ENCODE data around the gene TMCC3.
"Not testable (repeated sequence)": the region's sequence is repeated elsewhere in the genome, so short reads cannot be mapped to it uniquely, and the experiment has no call there.

The TMCC3 gene, protein sequence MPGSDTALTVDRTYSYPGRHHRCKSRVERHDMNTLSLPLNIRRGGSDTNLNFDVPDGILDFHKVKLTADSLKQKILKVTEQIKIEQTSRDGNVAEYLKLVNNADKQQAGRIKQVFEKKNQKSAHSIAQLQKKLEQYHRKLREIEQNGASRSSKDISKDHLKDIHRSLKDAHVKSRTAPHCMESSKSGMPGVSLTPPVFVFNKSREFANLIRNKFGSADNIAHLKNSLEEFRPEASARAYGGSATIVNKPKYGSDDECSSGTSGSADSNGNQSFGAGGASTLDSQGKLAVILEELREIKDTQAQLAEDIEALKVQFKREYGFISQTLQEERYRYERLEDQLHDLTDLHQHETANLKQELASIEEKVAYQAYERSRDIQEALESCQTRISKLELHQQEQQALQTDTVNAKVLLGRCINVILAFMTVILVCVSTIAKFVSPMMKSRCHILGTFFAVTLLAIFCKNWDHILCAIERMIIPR

DNA sequence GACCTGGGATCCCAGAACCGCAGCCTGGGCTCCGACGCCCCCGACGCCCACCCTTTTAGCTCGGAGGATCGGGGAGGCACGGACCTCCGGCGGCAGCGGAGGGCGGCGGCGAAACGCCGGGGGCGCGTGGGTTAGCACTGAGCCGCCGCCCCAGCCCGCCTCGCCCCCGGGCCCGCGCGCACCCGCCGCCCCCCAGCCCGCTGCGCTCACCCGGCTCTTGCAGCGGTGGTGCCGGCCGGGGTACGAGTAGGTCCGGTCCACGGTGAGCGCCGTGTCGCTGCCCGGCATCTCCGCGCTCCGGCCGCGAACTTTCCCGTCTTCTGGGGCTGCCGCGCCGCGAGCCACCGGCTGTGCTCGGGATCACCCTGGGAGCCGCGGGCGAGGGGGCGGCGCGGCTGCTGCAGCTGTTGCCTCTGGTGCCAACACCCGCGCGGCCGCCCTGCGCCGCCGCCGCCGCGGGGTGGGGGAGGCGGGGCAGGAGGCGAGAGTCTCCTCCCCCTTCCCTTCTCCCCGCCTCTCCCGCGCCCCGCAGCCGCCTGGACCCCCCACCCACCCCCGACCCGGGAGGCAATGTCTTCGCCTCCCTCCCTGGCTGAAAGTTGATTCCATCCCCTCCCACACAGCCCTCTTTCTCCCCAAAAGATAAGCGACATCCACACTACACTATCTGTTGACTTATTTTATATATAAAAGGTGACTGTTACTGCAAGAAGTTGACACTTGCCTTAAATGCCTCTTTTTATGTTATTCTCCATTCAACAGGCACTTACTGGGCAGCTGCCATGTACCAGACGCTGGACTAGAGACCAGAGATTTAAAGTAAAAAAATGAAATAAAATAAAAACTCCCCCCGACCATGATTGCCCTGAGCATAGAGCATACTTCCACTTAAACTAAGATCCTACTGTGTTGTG, at the start of gene TMCC3:
Gene TMCC3 (minus strand): TSS at position 415 of the 914 bp plus-strand sequence. CDS start 127 bp downstream, at position 288.
- DNase-seq: peak in 1 of 2 experiments; percentile 54

DNA sequence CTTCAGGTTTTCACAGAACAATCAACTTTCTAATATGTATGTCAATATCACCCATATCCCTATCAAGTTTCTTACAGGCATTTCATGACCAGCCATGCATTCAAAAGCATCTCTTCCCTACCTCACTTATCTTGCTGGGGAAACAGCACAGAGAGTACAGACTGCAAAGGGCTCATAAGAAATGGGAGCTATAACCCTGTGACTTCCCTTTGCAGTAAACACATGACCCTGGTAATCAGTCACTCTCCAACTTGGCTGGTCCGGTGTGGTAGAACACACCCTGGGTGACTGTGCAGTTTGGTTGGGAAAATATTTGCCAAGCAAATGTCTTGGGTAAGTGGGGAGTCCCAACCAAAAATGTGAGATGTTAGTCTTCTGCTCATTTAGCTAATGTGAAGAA, 49.4 kb upstream of the TMCC3 start:
- no peak for DNase-seq

DNA sequence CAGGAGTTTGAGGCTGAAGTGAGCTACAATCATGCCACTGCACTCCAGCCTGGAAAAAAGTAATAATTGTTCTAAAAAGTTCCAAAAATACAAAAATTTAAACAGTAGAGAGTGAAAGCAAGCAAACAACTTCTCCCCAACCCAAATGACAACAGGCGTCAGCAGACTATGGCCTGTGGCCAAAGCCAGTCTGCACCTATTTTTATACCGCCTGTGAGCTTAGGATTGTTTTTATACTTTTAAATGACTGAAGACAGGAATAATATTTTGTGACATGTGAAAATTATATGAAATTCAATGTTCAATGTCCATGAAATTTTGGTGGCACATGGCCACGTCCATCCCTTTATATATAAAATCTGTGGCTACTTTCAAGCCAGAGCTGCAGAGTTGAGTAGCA, 48.2 kb upstream of the TMCC3 start:
- DNase-seq: no peak

DNA sequence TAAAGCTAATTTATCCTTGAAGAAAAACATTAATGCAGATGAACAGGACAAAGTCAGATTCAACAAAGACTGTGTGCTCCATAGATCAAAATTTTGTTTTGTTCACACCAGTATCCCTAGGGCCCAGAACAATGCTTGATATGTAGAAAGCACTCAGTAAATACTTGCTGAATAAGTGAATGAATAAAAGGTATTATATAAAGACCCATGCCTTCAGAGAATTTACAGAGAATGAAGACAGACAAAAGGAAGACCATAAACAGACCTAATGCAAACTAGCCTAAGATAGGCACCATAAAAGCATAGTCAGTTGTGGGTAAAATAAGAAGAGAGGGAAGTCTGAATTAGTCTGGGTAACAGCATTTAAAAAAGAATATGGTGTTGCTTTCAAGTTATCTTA, 47.3 kb upstream of the TMCC3 start:
- DNase-seq: no peak

DNA sequence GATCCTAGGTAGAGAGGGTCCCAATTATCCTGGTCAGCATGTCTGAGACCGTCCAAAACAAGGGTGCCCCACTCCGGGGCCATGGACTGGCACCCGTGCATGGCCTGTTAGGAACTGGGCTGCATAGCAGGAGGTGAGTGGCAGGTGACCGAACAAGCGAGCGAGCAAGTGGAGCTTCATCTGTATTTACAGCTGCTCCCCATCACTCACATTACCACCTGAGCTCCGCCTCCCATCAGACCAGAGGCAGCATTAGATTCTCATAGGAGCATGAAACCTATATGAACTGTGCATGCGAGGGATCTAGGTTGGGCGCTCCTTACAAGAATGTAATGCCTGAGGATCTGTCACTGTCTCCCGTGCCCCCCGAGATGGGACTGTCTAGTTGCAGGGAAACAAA, 44.4 kb upstream of the TMCC3 start:
- DNase-seq: no peak

DNA sequence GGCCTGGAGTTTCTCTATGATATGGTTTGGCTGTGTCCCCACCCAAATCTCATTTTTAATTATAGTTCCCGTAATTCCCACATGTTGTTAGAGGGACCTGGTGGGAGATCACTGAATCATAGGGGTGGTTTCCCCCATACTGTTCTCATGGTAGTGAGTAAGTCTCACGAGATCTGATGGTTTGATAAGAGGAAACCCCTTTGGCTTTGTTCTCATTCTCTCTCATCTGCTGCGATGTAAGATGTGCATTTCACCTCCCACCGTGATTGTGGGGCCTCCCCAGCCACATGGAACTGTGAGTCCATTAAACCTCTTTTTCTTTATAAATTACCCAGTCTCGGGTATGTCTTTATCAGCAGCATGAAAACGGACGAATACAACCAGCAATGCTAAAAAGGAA, 42.5 kb upstream of the TMCC3 start:
- DNase-seq: not testable (repeated sequence)

DNA sequence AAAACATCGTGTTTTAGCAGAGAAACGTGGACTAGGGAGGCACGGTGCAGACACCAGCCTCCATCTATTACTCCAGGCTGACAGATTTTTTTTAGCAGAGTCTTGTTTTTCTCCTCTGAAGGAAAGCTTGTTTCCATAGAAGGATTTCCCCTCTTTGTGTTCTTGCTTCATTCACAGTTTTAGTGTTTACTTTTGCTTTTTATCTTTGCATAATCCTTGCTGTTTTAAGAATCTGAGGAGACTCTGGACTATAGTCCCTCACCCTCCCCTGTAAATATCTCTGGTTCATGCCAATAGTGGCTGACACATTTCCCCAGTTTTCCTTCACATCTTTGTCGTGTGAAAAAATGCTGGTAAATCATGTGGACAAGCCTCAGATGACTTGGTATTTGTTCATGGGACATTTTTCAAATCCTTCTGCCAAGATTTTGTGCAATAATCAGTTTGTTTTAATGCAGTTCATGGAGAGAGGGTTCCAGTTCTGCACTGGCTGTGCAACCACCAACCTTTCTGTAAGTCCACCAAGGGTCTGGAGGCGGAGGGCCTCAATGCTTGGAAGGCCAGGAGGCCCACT, 39.9 kb upstream of the TMCC3 start:
- DNase-seq: no peak

DNA sequence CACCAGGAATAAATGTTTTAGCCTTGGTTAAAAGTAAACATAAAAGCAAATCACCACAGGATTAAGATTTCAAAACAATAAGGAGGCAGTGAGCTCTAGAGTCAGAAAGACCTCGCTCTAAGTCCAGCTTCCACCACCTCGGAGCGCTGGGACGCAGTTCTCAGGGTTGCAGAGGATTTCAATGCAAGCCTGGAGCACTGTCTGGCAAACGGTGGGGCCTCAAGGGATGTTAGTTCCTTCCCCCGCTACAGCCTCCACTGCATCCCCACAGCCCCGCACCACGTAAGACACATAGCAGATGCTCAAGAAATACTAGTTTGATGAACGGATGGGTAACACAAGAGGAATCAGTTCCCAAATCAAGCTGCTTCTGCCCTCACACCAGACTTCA, 39.3 kb upstream of the TMCC3 start:
- DNase-seq: no peak

DNA sequence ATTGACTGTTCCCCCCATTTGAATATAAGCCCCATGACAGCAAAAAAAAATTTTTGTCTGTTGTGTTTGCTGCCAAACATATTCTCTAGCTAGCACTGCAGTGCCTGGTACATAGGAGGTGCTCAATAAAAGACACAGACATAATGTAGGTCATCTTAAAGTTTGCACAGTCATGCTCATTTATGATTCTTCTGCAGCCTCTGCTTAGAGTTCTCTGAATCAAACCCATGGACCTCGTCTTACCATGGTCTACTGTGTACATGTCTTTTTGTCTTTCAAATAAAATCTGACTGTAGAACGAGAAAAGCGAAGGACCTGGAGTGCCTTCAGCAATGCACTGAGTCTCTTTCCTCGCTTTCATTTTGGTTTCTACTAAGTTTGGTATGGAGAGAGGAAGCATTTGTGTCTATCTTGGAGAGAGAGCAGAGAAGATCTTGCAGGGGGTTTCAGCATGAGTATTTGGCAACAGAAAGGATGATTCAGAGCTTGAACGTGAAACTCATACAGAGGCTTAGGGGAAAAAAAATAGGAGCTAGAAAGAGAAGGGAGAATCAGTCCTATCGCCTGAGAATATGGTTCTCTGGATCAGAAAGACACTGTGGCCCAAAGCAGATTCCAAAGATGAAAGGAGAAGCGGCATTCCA, 38.8 kb upstream of the TMCC3 start:
- DNase-seq: no peak

DNA sequence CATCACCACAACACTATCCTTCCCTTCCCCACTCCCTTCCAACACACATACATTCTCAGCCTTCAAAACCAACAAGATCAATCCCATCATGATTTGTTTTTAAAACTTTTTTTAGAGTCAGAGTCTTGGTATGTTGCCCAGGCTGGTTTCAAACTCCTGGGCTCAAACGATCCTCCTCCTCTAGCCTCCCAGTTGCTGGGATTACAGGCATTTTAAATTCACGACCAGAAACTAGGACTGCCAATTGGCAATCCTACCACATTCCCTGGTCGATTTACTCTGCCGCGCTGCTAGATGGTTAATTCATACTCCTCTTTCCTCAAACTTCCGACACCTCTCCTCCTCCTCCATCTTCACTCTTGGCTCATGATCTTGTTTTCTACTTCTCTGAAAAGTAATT, 37.5 kb upstream of the TMCC3 start:
- DNase-seq: no peak

DNA sequence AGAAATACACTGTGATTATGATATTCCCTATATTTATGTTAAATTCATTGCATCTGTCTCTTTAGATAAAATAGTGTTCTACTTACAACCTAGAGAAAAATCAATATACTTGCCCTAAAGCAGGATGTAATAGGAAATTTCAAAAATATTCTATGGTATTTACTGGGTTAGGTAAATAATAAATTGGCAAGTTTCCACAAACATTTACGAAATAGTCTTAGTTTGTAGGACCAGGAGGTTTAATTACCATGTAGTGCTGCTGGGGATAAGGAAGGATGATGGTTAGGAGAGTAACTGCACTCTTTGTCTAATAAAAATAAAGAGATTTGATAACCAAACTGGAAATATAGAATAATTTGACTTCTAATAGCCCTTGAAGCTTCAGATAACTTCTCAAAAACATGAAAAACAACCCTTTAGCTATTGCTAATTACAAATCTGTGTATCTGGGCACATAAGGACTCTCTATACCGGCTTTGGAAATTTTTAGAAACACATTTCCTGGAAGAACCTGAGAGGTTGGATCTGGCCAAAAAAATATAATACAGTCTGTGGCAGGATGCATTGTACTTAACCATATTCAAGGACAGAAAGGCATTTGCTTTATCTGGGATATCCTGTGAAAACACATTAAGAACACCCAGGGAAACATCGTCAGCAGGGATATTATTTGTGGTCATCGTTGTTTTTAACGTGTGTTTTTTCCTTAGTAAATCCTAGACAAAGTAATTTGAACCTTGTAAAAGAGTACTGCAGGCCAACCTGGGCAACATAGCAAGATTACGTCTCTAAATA, 36.7 kb upstream of the TMCC3 start:
- no peak for DNase-seq

DNA sequence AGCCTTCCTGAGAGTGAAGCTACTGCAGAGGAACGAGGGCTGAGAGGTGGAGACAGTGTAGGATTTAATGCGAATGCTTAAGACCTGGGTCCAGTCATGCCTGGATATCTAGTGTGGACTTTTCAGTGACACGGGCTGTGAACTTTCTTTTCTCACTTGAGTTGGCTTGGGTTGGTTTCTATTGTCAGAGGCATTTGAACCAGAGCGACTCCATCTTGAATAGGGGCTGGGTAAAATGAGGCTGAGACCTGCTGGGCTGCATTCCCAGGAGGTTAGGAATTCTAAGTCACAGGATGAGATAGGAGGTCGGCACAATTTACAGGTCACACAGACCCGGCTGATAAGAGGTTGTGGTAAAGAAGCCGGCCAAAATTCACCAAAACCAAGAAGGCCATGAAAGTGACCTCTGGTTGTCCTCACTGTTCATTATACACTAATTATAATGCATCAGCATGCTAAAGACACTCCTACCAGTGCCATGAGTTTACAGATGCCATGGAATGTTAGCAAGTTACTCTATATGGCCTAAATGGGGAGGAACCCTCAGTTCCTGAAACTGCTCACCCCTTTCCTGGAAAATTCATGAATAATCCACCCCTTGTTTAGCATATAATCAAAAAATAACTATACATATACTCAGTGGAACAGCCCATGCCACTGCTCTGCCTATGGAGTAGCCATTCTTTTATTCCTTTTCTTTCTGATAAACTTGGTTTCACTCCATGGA, 34.2 kb upstream of the TMCC3 start:
- no peak for DNase-seq

DNA sequence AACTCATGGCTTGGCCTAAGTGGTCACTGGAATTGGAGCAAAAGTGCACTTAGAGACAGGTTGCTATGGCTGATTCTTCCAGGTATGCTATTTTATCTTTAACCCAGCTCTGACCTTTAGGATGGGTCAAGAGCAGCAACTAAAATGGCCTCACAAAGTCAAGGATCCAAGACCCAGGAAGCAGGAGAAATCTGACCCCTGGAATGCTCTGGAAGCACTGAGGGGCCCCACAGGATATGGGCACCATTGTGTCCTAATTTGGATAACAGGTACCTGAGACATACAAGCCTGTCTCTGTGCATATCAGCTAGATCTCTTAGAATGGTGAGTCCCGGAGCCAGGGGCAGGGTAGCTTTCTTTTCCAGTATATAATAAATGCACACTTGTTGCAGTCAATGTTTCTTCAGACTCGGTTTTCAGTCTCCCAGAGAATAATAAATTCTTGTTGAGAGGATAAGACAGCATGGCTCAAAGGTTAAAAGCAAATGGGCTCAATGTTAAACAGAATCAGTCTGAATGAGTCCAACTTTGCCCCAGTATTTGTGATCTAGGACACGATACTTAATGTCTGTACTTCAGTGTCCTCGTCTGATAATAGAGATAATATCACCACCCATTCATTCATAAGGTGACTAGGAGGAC, 29.3 kb upstream of the TMCC3 start:
- DNase-seq: no peak

DNA sequence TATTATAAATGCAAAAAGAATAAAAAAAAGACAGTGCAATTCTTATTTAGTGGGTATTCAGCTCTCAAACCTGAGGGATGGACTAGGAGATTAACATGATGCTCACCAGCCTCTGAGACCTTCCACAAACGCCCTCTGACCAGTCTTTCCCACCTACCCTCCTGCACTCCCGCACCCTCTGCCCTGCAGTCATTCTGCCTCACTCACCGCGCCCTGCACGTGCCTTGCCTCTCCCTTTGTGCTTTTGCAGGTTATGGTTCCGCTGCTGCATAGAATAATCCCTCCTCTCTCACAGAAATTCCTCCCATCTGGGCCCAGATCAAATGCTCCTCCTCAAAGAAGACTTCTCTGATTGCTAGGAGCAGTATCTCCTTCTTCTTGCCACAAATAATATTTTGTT, 28.5 kb upstream of the TMCC3 start:
- no peak for DNase-seq

DNA sequence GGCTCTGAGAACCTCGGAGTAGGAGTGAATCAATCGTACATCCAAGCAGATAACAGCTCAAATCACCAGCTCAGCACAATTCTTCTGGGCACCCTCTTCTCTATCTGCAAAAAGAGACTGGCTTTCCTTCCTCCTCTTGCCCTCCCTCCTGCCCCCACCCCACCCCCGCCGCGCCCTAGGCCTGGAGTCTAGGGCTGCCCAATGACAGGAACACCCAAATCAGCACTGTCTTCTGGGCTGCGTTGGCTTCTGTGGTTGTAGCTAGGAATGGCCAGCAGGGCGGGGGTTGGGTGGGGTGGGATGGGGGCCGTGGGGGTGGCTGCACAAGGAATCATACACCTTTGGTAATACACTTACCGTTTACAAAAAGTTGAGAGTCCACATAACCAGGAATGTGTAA, 28.0 kb upstream of the TMCC3 start:
- DNase-seq: no peak

DNA sequence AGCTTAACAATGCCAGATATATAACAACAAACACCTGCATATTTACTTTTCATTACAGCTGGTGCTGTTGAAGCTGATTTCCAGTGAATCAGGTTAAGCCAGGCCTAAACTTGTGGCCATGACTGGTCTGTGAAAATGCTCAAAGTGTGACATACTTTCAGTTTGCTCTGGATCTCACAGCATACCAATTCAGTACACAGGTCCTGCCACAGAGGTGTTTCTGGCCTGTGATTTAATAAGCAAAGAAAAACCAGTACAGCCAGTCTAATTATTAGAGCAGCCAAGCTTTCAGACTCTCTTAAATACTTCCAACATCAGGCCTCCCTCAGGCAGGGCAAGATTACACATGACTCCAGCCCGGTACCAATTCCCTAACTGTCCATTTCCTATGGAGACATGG, 27.4 kb upstream of the TMCC3 start:
- DNase-seq: no peak

DNA sequence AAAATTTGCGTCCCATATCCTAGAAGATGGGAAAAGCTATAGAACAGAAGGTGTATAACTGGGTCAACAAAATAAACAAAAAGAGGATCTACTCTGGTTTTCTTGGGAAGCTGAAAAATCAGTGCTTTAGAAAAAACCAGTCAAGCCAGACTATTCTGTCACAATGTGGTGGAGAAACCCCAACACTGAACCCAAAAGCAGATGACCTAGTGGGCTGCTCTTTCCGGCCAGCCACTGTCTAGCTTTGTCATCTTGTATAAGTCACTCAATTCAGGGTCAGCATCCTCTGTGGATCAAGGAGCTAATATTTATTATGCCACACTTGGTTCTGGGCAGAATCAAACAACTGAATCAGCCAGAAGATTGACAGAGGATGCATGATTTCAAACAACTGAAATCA, 26.6 kb upstream of the TMCC3 start:
- no peak for DNase-seq

DNA sequence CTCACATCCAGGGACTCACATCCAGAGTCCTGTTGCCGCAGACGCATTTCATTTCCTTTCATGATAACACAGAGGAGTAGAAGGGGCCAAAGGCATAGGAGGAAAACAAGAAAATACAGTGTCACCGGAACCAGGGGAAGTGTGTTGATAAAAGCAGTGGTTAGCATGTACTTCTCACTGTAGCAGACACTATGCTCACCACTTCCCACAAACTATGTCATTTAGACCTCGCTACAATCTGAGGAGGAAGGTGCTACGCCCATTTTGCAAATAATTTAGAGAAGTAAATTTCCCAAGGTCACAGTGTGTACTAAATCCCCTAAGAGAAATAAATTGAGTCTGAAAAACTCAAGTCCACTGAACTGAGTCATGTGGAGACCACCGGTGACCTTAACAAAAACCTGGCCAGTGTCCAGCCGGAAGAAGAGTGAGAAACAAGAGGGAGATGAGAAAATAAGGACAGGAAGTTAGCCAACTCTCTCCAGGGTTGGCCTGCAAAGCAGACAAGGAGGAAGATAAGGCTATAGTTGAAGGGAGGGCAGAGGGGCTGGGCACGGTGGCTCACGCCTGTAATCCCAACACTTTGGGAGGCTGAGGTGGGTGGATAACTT, 25.8 kb upstream of the TMCC3 start:
- DNase-seq: no peak

DNA sequence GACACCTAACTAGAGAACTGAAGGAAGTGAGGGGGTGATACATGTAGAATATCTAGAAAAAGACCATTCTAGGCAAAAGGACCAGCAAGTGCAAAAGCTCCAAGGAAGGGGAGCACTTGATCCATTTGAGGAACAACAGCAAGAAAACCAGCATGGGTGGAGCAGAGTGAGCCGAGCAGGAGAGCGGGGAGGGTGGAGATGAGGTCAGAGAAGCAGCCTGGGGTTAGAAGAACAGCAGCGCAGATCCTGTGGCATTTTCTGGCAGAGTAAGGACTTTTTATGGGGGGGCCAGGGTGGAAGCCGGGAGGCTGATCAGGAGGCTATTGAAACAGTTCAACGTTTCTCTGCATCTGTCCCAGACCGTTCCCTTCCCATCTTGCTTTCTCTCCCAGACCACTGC, 24.5 kb upstream of the TMCC3 start:
- no peak for DNase-seq

DNA sequence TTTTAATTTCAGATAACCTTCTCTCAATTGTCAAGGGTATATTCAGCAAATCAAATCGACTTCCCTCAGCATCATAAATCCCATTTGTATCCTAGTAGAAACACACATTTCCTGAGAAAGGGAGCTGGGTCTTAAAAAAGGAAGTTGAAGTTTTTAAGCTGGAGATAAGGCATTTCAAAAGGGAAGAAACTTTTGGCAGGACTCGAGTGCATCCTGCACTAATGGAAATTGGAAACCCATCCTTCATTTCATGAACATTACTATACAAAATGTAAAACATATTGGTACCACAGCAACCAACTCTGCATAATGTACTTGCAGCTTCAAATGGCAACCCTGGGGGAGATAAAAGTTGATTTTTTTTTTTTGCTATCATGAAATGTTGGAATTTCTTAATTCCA, 23.7 kb upstream of the TMCC3 start:
- no peak for DNase-seq

DNA sequence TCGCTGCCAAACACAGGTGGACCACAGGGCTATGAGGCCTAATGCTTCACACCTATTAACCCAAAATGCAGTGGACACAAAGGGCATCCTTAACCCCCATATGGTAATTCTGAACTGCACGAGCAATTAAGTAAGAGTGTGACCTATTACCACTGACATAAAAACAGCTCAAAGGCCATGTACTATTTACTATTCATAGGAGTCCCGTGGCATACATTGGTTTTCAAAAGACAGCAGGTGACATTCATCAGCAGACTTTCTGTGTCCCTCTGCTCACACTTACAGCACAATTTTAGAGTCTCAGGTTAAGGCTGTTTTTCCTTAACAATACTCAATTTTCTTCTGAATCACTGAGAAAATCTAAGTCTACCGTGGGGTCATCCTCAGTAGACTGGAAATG, 23.1 kb upstream of the TMCC3 start:
- DNase-seq: no peak
